Right lobe of liver (tissue), 6 donors: ENCODE results near the gene SHKBP1. TPM values are rescaled to one million over a fixed set of nuclear protein-coding genes. Genes with fewer than 3 reads are reported as not detected.
A peak's percentile ranks its signal among the peaks of the same experiment; 100 is the strongest.

Experiments used
- ATAC-seq, 4 donors: fragments of 200-7000 bp; cut with Tn5 transposase; one replicate each; pipeline ENCODE4 v1.9.1; 2020; ENCODE audit warnings: mild to moderate bottlenecking in 4 of 4, moderate library complexity in 4 of 4
- DNase-seq, 3 donors: peaks; one replicate each; pipeline ENCODE4 v3.0.0-alpha.2; 2020
- H3K27ac ChIP-seq, 3 donors: fragments of 200-600 bp; one replicate each; pipeline ENCODE4 v1.8.0; 2022
- H3K27me3 ChIP-seq, 2 donors: fragments of 200-600 bp; one replicate each; pipeline ENCODE4 v1.8.0; 2022
- H3K36me3 ChIP-seq, 4 donors: fragments of 200-600 bp; sonication (generic) in 1 of 4; one replicate each; pipeline versions ENCODE4 v1.5.1 to v1.8.0; 2017 to 2022; ENCODE audit warnings: control low read depth in 1 of 4
- H3K4me1 ChIP-seq, 4 donors: fragments of 200-600 bp; sonication (generic) in 1 of 4; one replicate each; pipeline versions ENCODE4 v1.5.1 to v1.8.0; 2017 to 2022; ENCODE audit warnings: control low read depth in 1 of 4
- H3K4me3 ChIP-seq, 3 donors: fragments of 200-600 bp; one replicate each; pipeline ENCODE4 v1.8.0; 2022
- H3K9me3 ChIP-seq, 4 donors: fragments of 200-600 bp; sonication (generic) in 1 of 4; one replicate each; pipeline versions ENCODE4 v1.5.1 to v1.8.0; 2017 to 2022; ENCODE audit warnings: control low read depth in 1 of 4
- CTCF ChIP-seq, 4 donors: fragments of 200-600 bp in 3 of 4; fragments of 450-650 bp in 1 of 4; IDR thresholded peaks; one replicate each; pipeline versions ENCODE4 v1.5.1 to v1.8.0; 2016 to 2022; ENCODE audit warnings: antibody characterized with exemption in 4 of 4, mild to moderate bottlenecking in 2 of 4
- POLR2A ChIP-seq: fragments of 450-650 bp; IDR thresholded peaks from one replicate; pipeline ENCODE4 v1.6.1; 2017; ENCODE audit warnings: antibody characterized with exemption, mild to moderate bottlenecking
- WGBS: methylation state at CpG from one replicate; pipeline ENCODE4 v1.1.6; 2018; ENCODE audit warnings: low coverage, low lambda C conversion rate; ENCODE audit not compliant: insufficient coverage; ENCODE audit errors: missing lambda C conversion rate; 5-methylcytosine and 5-hydroxymethylcytosine counted together
- intact Hi-C, 2 donors: fragments of 100-400 bp; cut with DNase I; formaldehyde crosslinking; loops; one replicate each; pipeline versions ENCODE4 v1.11.2 to v1.14.1; 2022
- total RNA-seq, 6 experiments: library from RNA; depleted of rRNA in 2 of 6; stranded (reverse); fragments of >200 nt in 2 of 6; fragmentation: NEBNext Ultra II Directional in 3 of 6; extraction: Animal tissue kit (Norgen Biotek cat#: 25700) in 3 of 6; gene quantifications; one replicate each; pipeline versions ENCODE4 v1.1.0 to v1.2.4, GENCODE V29; 2016 to 2023
- donor health status: DM: no; HTN: yes; CAD: no.
- donor health status: DM: no; HTN: no; CAD: no.
- donor health status: DM: no; HTN: no; CAD: no.
- donor health status: DM: no; HTN: yes; CAD: no.
- donor health status: DM: no; HTN: yes; CAD: no.

Gene SHKBP1
- total RNA-seq, 6 experiments from 2014 or later: 16.1 to 29.0 (median 22.4) TPM

- Histone ChIP-seq H3K36me3 (peaks cover 0 to 2% (median 0%) of the 10 kb centered on the region in 4 donors), H3K4me1 (peaks cover 0 to 3% (median under 1%) of the 10 kb centered on the region in 4 donors), H3K4me3 (no peak overlapping the region), H3K27ac (no peak overlapping the region), H3K9me3 (no peaks in the 10 kb centered on the region), H3K27me3 (peaks cover 0 to 8% of the 10 kb centered on the region in 2 donors)
- no peak for DNase-seq
- intact Hi-C loops: no loop called here
- peak in 3 of 4 donors; percentile 22 to 35 (median 34) for ATAC-seq
- WGBS: 100% methylated on average over 3 of the region's 4 CpGs
- TF ChIP-seq POLR2A (no peak), CTCF (IDR thresholded peaks at IDR 0.05) (no peak)
Observed at GRCh38 chr19:40592170-40592569, 15.5 kb downstream of the SHKBP1 start.

- DNase-seq: no peak
- Histone ChIP-seq H3K27me3 (peaks cover 0 to 20% of the 10 kb centered on the region in 2 donors), H3K4me3 (no peak overlapping the region), H3K9me3 (no peaks in the 10 kb centered on the region), H3K27ac (no peak overlapping the region), H3K4me1 (peaks cover 0 to 7% (median 1%) of the 10 kb centered on the region in 4 donors), H3K36me3 (no peaks in the 10 kb centered on the region)
- no peak for TF ChIP-seq CTCF (IDR thresholded peaks at IDR 0.05)
- TF ChIP-seq POLR2A: no peak
- no peak for ATAC-seq
- 18% methylated on average over 7 of the region's 8 CpGs for WGBS
- intact Hi-C loops: no loop called here
Observed at GRCh38 chr19:40594255-40594654, 17.6 kb downstream of the SHKBP1 start.

GRCh38 chr19:40594657-40595091, 18.0 kb downstream of the SHKBP1 start:
- Histone ChIP-seq H3K27me3 (peaks cover 0 to 22% of the 10 kb centered on the region in 2 donors), H3K36me3 (no peaks in the 10 kb centered on the region), H3K27ac (no peak overlapping the region), H3K4me3 (no peak overlapping the region), H3K4me1 (peaks cover 0 to 7% (median 1%) of the 10 kb centered on the region in 4 donors), H3K9me3 (no peaks in the 10 kb centered on the region)
- 27% methylated on average over 13 of the region's 13 CpGs for WGBS
- TF ChIP-seq CTCF (IDR thresholded peaks at IDR 0.05): no peak
- TF ChIP-seq POLR2A: no peak
- intact Hi-C loops: no loop called here
- DNase-seq (no peak), ATAC-seq (no peak)

GRCh38 chr19:40596608-40597328, 20.1 kb downstream of the SHKBP1 start:
- DNase-seq: peak in 2 of 3 donors; percentile 60 to 65
- intact Hi-C loops: no loop called here
- Histone ChIP-seq H3K4me1 (peaks cover 0 to 11% (median 1%) of the 10 kb centered on the region in 4 donors), H3K9me3 (no peaks in the 10 kb centered on the region), H3K36me3 (no peaks in the 10 kb centered on the region), H3K27me3 (peaks cover 0 to 30% of the 10 kb centered on the region in 2 donors), H3K4me3 (no peak overlapping the region), H3K27ac (no peak overlapping the region)
- WGBS: 0% methylated on average over 3 of the region's 53 CpGs
- no peak for TF ChIP-seq POLR2A
- no peak for TF ChIP-seq CTCF (IDR thresholded peaks at IDR 0.05)
- ATAC-seq: peak; percentile 39 to 51 (median 48)
